Renal cortical epithelial cell (primary cell): ENCODE data around the gene PPP1R7. TPM values are rescaled to one million over a fixed set of nuclear protein-coding genes. Genes with fewer than 3 reads are reported as not detected.

Source experiments
- DNase-seq: peaks from one replicate; pipeline ENCODE4 v3.0.0-alpha.2; 2011; ENCODE audit warnings: low read depth
- total RNA-seq: library from RNA; depleted of rRNA; stranded (reverse); fragments of >200 nt; gene quantifications from 2 replicates; pipeline ENCODE4 v1.2.3, GENCODE V29; 2014

The PPP1R7 gene
- total RNA-seq, 1 donor from 2014 or later: 46.6 TPM

DNA sequence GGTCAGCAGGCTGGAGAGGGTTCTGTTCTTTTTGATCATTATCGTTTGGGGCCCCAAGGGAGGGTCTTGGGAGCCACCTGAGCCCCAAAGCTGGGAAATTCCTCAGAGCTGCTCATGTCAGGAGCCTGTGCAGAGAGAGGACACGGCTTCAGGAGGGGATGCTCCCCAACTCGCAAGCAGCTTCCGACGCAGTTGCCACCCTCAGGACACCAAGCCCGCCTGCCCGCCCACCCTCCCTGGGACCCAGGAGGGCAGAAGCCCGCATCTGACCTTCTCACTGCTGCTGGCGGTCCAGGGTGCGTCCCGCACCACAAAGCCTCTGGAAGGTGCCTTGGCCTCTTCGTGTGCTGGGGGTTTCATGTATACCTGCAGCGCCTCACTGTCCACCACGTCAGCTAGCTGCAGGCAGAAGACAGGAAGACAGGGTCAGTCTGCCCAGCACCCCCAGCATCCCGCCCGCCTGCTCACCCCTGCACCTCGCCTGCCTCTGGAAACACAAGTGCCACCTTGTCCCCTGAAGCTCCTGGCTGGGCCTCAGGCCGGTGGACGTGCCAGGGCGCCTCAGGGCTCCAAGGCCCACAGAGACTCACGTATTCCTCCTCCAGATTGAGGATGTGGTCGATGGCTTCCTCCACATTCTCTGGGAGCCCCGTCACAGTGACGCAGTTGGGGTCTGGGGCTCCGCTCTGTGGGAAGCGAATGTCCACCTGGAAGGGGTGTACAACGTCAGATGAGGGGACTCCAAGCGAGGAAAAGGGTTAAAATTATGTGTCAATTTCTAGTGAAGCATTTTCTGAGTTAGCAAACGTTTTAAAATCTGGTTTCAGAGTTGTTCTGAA, 79.5 kb downstream of the PPP1R7 start:
- no peak for DNase-seq

DNA sequence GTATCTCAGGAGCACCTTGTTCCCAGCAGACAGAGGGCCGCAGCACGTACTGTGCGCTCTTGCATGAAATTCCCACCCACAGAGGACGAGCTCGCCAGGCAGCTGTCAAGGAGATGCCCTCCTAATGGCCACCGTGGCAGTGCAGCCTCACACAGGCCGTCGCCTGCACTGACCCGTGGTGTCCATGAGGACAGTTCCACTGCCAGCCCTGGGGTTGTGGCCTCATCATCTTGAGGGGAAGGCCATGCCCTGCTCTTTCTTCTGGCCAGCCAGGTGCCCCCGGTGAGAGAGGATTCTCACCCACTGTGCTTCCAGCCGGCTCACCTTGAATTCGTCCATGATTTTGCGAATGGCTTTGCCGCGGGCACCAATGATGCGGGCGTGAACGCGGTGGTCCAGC, 80.2 kb downstream of the PPP1R7 start:
- DNase-seq: no peak

DNA sequence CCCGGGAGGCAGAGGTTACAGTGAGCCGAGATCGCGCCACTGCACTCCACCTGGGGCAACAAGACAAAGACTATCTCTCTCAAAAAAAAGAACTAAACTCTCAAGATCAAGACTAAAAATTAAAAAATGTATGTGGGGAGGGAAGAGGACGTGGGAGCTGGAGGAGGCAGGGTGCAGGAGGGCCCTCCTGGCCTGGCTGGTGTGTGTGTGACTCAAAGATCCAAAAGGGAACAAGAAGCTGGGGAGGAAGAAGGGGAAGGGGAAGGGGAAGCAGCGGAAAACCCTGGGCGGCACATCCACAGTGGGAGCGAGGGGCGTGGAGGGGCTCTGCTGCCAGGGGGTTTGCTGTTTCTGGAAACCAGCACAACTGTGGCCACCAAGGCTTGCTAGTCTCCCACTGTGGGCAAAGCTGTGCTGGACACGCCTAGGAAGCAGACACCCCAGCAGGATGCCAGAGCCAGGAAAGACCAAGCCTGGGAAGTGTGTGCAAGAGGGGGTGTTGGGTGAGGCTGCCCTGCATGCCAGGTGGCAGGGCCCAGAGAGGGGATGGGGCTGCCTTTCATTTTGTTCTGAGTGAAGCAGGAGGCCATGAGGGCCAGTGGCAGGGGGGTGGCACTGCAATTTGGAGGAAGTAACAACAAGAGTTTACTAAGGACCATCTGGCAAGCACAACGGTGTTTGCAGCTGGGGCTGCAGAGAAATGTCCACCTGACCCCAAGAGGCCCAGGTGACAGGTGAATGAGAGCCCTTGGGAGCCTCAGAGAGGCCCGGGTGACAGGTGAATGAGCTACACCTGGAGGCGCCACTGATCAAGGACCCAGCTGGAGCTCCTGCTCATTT, 82.7 kb downstream of the PPP1R7 start:
- no peak for DNase-seq

Other genes with a start within 250 kb of the PPP1R7 start
- under 0.01 TPM in 1 of 2 replicates, not detected in the other for gene CROCC2, start 244.1 kb upstream of the PPP1R7 start, total RNA-seq
- 1.6 and 4.2 TPM in 2 replicates for gene SNED1, start 151.8 kb upstream of the PPP1R7 start, total RNA-seq
- 30.0 and 44.8 TPM in 2 replicates for gene MTERF4, start 48.2 kb upstream of the PPP1R7 start, total RNA-seq
- gene PASK, start 995 bp upstream of the PPP1R7 start, total RNA-seq: 3.1 and 3.9 TPM in 2 replicates
- 1.2 and 1.8 TPM in 2 replicates for gene ANO7, start 38.2 kb downstream of the PPP1R7 start, total RNA-seq
- gene HDLBP, start 165.2 kb downstream of the PPP1R7 start, total RNA-seq: 531 and 826 TPM in 2 replicates
- gene SEPTIN2, start 165.5 kb downstream of the PPP1R7 start, total RNA-seq: 560 and 750 TPM in 2 replicates
- 51.6 and 62.0 TPM in 2 replicates for gene FARP2, start 205.8 kb downstream of the PPP1R7 start, total RNA-seq